Dermis blood vessel endothelial cell (primary cell): ENCODE data around the gene CYTH2. TPM values are rescaled to one million over a fixed set of nuclear protein-coding genes. Genes with fewer than 3 reads are reported as not detected.
A peak's percentile ranks its signal among the peaks of the same experiment; 100 is the strongest.

ENCODE experiments used
- DNase-seq: peaks from one replicate; pipeline ENCODE4 v3.0.0; 2010
- total RNA-seq: library from RNA; depleted of rRNA; stranded (reverse); fragments of >200 nt; gene quantifications from 2 replicates; pipeline ENCODE4 v1.2.3, GENCODE V29; 2014

The CYTH2 gene
- total RNA-seq, 1 donor from 2014 or later = 89.0 TPM

DNA sequence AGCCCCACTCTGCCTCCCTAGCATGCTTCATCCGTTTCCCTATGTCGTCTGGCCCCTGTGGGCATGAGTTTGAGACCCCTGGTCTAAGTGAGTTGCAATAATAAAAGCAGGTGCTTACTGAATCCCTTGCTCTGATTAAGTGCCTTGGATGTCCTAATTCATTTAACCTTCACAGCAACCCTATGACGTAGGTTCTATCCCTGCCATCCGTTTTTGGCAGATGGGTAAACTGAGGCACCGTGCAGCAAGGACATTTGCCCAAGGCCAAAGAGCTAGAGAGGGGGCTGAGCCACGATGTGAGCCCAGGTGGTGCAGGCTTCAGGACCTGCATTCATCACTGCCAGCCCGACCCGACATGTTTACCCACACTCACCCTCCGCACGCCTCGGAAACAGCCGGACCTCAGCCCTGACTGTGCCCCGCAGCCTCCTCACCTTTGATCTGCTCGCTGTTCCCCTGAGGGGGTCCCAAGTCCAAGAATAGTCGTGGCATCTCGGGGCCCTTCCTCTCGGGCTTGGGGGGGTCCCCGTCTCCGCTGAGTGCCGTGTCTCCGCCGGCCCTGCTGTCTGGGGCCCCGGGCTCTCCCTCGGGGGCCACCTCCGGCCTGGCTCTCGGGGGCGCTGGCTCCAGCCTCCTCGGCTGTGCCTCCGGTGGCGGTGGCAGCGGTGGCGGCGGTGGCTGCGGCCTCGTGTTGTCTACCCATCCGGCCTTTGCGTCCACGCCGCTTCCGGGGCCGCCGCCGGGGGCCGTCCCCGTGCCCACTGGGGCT is 28.0 kb downstream of the CYTH2 start:
- no peak for DNase-seq

DNA sequence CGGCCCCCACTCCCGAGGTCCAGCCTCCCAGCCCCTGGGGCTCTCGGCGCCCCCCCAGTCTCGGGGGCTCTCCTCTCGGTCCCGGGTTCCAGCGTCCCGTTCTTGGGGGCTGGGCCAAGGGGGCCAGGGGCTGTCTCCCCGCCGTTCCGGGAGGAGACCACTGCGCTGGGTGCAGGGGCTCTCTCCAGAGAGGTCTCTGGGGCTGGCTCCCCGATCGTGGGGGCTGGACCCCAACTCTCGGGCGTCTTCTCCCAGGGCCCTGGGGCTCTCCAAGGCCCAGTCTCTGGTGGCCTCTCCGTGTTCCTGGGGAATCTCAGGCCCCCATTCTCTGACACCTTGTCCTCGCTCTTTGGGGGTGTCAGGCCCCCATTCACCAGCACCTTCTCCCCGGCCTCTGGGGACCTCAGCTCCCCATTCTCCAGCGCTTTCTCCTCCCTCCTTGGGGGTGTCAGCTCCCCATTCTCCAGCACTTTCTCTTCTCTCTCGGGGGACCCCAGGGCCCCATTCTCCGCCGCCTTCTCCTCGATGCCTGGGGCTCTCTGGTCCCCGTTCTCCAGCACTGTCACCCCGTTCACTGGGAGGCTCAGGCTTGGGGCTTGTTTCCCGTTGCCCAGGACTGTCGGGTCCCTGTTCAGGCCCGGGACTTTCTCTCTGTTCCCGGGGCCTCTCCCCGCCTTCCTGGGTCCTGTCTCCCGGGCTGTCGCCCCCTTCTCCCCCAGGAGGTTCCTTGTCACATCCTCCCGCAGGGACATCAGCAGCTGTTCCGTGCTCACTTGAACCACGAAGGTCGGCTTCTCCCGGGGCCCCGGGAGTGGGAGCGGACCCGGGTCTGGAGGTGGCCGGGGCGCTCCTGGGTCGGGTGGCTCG is 28.8 kb downstream of the CYTH2 start:
- DNase-seq = no peak

DNA sequence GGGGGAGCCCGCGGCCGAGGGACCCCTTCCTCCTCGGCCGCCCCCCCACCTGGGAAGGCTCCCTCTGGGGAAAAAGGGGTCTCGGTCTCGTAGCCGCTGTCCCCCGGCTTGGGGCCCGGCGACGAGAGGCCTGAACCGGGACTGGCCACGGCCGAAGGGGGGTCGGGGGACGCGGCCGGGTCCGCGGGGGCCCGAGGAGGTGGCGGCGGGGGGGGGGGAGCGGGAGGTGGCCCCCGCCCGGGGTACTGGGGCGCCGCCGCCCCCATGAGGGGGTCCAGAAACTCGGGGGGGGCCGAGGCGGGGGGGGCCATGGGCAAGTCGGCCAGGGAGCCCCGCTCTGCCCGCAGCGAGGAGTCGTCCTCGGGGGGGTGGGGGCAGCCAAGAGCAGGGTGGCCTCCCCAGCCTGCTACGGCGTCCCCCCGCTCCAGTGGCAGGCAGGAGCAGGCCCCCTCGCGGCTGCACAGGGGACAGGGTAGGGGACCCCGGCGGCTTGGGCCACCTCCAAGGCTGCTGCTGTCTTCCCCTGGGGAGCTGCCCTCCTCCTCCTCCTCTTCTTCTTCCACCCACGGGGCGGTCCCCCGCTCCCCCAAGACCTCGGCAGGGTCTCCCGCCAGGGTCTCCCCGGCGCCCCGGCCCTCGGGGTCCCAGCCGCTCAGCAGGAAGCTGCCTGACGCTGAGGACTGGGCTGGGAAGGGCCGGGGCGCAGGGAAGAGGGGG is 29.6 kb downstream of the CYTH2 start:
- no peak for DNase-seq

DNA sequence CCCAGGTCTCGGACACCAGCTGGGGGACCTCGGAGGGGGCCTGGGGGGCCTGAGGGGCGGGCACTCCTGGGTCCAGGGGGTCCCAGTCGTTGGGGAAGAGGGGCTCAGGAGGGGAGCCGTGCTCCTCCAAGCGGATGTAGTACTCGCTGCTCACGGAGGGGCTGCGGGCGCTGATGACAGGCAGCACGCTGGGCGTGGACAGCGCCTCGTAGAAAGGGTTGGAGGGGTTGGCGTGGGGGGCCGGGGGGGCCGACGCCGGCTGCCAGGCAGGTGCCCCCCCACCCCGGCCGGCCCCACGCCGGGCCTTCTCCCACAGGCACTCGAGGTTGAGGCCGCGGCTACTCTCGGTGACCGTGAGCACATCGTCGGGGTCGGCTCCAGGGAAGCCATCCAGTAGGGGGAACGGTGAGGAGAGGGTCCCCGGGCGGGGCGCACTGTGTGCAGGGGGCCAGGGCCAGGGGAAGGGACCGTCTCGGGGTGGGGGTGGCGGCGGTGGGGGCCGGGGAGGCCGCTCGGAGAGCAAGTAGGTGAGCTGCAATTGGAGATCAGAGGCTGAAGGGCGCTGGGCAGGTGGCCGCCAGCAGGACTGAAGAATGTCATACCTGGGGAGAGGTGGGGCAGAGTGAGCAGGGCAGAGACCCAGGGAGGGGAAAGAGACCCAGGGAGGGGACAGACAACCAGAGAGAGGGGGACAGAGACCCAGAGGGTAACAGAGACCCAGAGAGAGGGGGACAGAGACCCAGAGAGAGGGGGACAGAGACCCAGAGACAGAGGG is 30.3 kb downstream of the CYTH2 start:
- DNase-seq = no peak

DNA sequence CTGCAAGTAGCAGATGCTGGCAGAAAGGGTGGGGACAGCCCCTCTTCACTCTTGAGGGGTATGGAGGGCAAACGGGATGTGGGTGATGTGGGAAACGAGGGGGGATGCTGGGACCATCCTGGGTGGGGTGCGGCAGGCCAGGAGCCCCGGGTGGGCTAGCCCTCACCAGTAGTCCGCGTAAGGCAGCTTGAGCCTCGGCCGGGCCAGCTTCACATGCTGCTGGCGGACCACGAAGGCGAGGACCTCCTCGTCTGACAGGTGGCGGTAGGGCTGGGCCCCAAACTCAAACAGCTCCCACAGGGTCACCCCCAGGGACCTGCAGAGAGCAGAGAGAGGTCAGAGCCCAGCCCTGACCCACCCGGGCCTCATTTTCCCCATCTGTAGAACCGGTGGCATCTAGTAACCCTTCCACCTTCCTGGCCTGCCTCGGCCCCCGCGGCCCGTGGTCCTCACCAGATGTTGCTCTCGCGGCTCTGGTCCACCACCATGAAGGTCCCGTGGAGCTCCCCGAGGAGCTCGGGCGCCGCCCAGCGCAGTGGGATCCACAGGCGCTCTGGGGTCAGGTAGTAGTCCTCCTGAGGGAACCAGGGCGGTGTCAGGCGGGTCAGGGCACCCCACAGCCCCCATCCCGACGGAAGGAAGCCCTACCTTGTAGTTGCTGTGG is 31.8 kb downstream of the CYTH2 start:
- no peak for DNase-seq

DNA sequence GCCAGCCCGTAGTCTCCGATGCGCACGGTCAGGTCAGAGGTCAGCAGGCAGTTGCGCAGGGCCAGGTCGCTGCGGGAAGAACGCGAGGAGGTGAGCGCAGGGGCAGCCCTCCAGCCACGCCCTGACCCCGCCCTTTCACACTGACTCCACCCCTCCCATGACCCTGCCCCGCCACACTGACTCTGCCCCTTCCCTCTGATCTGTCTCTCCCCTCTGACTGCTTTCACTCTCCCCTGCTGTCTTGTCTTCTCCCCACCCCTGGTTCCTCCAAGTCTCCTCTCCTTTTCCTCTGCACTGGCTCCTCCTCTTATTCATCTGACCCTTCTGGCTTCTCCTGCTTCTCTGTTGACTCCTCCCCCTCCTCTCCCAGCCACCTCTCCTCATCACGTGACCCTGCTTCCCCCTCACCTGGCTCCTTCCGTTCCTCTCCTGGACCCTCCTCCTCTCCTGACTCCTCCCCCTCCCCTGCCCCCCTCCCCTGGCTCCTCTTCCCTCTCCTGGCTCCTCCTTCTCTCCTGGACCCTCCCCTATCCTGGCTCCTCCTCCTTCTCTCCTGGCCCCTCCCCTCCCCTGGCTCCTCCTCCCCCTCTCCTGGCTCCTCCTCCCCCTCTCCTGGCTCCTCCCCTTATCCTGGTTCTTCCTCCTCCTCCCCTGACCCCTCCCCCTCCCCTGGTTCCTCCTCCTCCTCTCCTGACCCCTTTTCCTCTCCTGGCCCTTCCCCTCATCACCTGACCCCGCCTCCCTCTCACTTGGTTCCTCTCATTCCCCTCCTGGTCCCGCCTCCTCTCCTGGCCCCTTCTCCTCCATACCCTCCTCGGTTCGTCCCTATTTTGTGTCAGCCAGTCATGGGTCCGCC is 32.6 kb downstream of the CYTH2 start:
- peak; percentile 48 for DNase-seq

DNA sequence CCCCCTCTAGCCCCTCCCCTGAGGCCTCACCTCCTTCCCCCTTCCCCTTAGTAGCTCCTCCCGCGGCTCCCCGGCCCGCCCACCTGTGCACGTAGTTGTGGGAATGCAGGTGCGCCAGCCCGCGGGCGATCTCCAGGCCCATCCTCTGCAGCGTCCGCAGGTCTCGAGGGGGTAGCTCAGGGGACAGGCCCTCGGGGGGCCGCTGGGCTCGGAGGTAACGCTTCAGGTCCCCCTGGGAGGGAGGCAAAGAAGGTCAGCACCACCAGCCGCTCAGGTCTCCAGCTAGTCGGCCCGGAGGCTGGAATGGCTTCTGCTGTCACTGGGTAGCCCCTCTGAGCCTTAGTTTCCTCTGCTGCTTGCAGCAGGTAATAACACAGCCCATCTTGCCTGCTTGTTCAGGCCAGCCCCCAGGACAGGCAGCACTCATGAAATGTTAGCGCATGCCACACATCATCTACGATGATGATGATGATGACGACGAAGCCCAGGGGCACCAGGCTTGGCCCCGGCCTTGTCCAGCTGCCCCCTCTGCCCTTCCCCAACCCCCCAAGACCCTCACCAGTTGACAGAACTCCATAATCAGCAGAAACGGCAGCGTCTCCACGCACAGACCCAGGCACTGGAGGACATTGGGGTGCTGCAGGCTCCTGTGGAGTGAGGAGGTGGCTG is 33.3 kb downstream of the CYTH2 start:
- no peak for DNase-seq

DNA sequence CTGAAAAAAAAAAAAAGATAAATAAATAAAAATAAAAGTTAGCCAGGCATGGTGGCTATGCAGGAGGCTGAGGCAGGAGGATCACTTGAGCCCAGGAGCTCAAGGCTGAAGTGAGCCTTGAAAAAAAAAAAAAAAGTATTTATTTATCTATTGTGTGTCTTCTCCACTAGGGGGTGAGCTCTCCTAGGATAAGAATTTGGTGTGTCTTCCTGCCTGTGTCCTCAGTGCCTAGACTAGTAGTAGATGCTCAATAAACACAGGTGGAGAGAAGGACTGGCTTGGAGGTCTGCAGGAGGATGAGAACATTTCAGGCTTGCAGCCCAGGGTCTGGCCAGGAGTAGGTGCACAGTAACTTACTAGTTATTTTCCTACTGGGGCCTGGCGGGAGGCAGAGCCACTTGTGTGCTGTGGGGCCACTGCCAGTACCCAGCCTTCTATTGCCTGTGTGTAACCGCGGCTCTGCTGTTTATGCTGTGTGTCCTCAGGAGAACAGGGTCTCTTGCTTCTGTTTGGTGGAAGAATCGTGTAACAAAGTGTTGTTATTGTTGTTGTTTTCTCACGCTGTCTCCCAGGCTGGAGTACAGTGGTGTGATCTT is 37.1 kb downstream of the CYTH2 start:
- peak; percentile 65 for DNase-seq

DNA sequence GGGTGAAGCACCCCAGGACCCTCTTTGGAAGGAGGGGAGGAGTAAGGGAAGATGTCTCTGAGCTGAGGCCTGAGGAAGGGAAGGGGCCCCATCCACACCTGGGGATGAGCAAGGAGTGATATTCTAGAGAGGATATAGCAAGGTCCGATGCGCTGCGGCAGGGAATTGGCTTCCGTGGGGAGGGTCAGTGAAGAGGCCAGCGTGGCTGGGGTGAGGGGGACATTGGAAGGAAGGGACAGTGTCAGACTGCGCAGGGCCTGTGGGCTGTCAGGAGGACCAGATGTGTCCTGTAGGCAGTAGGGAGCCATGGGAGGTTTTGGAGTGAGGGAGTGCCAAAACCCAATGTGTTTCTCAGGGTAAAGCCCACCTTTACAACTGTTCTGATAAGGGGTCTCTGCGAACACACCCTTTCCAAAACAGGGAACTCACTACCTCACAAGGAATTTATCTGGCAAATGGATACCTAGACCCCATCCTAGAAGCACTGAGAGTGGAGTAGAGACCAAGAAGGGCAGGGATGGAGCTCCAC is 38.8 kb downstream of the CYTH2 start:
- no peak for DNase-seq

DNA sequence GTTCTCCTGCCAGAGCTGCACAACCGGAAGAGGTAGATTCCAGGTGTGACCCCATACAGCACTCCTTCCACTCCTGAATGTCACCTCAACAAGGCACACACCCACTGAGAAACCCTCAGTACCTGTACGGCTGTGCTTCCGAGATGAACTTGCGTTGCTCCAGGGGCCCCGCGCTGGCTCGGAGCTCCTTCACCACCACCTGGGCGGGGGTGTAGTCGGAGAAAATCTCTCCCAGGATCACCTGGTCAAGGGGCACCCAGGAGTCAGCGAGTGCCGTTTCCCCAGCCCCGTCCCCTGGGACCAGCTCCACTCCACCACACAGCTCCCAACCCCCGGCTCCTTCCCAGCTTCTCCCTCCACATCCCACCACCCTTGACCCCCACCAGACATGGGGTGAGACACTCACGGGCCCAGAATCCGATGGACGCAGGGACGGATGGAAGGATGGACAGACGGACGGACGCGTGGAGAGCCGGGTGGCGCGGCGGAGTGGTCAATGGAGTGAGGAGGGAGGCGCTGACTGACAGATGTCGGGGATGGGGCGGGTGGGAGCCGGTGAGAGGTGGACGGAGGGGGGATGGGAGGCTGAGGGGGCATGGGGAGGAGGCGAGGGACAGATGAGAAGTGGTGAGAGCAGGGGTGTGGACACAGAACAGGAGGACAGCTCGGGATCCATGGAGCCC is 39.7 kb downstream of the CYTH2 start:
- DNase-seq = no peak

DNA sequence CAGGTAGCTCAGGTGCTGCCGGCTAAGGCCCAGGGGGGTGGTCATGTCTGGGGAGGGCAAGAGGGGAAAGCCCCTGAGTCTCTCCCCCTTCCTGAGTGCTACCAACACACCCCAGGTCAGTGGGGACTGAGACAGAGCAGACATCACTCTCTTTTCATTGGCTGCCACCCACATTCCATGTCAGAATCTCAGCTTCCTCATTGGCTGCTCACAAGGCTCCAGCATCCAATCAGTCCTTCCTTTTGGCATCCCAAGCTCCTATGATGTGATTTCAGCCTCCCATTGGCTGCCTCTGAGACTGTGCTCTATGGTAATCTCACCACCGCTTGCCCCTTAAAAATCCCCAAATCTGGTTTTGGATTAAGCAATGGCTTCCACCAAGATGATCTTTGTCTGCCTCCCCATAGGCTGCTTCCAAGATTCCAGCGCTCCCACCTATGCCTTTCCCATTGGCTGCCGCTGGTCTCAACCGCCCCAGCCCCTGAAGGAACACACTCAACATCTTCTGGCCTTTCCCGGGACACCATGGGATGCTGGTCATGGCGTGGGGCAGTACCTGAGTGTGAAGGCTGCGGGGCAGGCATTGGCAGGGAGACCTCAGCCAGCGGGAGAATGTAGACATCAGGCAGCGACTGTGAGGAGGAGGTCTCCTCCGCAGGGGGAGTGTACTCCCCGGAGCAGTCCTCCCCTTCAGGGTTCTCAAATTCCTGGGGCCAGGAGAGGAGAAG is 40.5 kb downstream of the CYTH2 start:
- DNase-seq = peak; percentile 31

DNA sequence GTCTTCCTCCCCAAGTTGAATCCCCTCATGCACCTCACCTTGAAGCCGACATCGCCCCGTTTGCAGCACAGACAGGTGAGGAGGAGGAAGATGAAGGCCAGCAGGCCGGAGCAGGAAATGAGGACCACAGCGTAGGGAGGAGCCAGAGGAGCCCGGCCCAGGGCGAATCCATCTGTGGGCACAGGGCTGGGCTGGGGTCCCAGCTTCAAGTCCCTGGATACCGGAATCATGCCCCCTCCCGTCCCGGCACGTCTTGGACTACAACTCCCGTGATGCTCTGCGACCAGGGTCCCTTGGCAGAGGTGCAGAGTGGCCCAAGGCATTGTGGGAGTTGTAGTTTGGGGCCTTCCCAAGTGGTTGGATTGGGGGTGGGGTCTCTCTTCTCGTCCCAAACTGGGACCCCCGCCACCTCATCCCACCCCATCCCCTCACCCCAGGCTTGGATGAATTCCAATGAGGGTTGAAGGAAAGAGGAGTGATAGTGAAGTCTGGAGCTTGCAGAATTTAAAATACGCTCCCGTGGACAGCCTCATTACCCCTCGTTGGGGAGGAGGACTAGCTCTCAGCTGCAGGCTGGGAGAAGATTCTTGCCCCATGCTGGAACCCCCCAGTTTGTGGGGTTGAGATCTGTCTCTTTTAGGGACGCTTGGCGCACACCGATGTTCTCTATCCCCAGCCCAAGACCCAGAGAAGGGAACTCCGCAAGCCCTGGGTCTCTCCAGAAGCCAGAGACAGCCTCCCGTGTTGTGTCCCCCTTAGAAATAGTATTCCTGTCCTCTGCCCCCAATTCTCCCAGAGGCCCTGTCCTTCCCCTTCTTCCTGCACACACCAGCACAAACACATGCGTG is 41.5 kb downstream of the CYTH2 start:
- peak; percentile 67 for DNase-seq

DNA sequence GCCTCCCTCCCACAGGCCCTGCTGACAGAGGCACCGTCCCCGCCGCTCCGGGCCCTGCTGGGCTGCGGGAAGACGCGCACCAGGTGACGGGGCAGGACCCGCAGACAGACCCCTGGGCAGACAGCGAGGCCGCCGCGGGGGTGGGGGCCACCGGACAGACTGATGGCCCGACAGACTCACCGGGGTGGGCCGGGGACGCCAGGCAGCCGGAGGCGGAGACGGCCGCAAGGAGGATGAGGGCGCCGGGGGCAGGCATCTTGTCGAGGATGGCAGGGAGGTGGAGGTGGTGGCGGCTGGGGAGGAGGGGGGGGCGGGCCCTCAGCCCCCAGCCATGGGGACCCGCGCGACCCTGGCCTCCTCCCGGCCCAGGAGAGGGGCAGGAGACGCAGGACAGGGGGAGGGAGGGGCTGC is 42.2 kb downstream of the CYTH2 start:
- no peak for DNase-seq

DNA sequence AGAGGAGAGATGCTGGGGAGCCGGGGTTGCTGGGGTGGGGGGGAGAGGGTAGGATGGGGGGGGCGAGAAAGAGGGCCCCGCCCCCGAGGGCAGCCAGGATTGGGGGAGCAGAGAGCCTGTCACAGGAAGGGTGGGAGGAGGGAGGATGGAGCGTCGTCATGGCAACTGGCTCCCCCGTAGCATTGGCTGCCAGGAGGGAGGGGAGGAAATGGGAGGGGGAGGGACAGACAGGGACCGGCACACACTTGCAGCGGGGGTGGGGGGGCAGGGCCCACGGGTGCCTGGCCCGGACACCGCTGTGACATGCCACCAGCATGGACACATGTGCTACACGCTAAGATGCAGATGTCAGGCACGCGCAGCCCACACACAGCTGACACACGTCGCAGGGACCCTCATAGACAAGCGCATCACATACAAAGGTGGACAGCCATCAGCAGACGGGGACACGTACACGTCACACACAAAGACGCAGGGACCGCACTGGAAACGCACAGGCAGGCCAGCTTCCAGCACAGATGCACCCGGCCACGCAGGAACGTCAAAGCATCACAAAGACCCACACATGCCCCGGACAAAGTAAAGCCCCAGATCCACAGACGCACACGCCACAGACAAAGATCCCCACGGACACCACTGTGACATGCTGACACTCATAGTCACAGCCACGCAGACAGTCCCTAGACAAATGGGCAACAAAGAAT is 42.8 kb downstream of the CYTH2 start, which contains the start of gene LMTK3:
LMTK3 (minus strand) TSS at position 36 of the 704 bp plus-strand sequence. CDS start 259 bp downstream, outside the sequence.
- DNase-seq = no peak

DNA sequence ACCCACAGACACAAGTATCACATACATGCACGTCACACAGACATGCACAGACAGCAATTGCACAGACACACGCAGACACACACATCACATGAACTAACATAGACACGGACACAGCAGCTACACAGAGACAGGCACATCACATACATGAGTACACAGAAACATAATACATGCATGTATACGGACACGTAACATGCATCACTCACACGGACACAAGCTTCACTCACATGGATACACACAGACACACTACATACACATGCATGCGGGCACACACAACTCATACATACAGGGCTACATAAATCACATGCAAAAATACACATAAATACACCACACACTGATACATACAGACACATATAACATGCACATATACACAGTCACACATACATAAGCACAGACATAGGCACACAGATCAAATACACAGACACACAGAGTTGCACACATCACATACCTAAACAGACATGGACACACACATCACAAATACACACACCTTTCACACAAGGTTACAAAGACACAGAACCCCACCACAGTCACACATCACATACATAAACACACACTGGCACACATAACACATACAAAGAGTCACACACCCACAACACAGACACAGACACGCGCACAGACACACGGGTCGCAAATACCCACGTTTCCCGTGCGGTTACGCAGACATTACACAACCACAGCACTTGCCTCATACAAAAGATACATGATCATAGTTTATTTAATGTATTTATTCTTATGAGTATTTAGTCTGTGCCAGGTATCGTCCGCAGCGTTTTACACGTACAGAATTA is 43.5 kb downstream of the CYTH2 start:
- no peak for DNase-seq
